Activated CD8-positive, alpha-beta T cell treated with anti-CD3 and anti-CD28 coated beads for 36 hours (primary cell): Measurements from ENCODE around the gene JOSD1. TPM values are rescaled to one million over a fixed set of nuclear protein-coding genes. Genes with fewer than 3 reads are reported as not detected.

ENCODE experiments used
- ATAC-seq: fragments of 200-7000 bp; cut with Tn5 transposase; one replicate; pipeline ENCODE4 v1.10.0; 2021; ENCODE audit warnings: mild to moderate bottlenecking, moderate library complexity
- CTCF ChIA-PET: fragments of 350-600 bp; sonication (Branson Sonifier 250); formaldehyde crosslinking; loops from one replicate; lab custom pipeline; 2021; ENCODE audit warnings: antibody characterized with exemption; lab: Charles Lee
- POLR2A ChIA-PET: fragments of 350-600 bp; sonication (Branson Sonifier 250); formaldehyde crosslinking; loops from one replicate; lab custom pipeline; 2021; ENCODE audit warnings: antibody characterized with exemption; lab: Charles Lee
- DNase-seq: peaks from one replicate; pipeline ENCODE4 v3.0.0-alpha.2; 2020
- H3K27ac Mint-ChIP-seq: one replicate; pipeline ENCODE4 v1.8.0; 2021; ENCODE audit warnings: mild to moderate bottlenecking, mixed read lengths
- H3K27me3 Mint-ChIP-seq: one replicate; pipeline ENCODE4 v1.8.0; 2021; ENCODE audit warnings: mixed read lengths
- H3K36me3 Mint-ChIP-seq: one replicate; pipeline ENCODE4 v1.8.0; 2021; ENCODE audit warnings: low read depth, mixed read lengths
- H3K4me1 Mint-ChIP-seq: one replicate; pipeline ENCODE4 v1.8.0; 2021; ENCODE audit warnings: low read depth, mixed read lengths
- H3K4me3 Mint-ChIP-seq: one replicate; pipeline ENCODE4 v1.8.0; 2021; ENCODE audit warnings: mild to moderate bottlenecking, moderate library complexity, mixed read lengths
- H3K9me3 Mint-ChIP-seq: one replicate; pipeline ENCODE4 v1.8.0; 2021; ENCODE audit warnings: mixed read lengths
- CTCF ChIP-seq: fragments of 200-600 bp; IDR thresholded peaks from one replicate; pipeline ENCODE4 v1.8.0; 2022; ENCODE audit warnings: antibody characterized with exemption, mild to moderate bottlenecking
- intact Hi-C: fragments of 100-400 bp; cut with micrococcal nuclease; formaldehyde crosslinking; loops from one replicate; pipeline ENCODE4 v1.10.0; 2022
- total RNA-seq, 2 experiments: library from RNA; stranded (reverse); gene quantifications; one replicate each; pipeline ENCODE4 v1.2.3, GENCODE V29; 2021

Gene JOSD1
- total RNA-seq, 2 experiments from 2014 or later, result 84.7 to 88.1 TPM

- H3K4me3 Mint-ChIP-seq, result no peak overlapping the region
- H3K9me3 Mint-ChIP-seq, result no peaks in the 10 kb centered on the region
- no peaks in the 10 kb centered on the region for H3K27me3 Mint-ChIP-seq
- H3K36me3 Mint-ChIP-seq, result peaks cover 54% of the 10 kb centered on the region
- CTCF ChIA-PET, result interaction anchor here (0.7 to 9.7 kb wide), 17 partner anchors 9 to 279 kb away, joined by 3 to 73 read pairs (median 4); partner anchors contain the start of gene GTPBP1
- POLR2A ChIA-PET, result interaction anchor here (1.3 to 41.0 kb wide), 3 partner anchors 0 to 42 kb away, joined by 4 to 905 read pairs (median 905); partner anchors contain the start of genes GTPBP1, SUN2 and TOMM22
- H3K27ac Mint-ChIP-seq, result peak overlapping the region; percentile 18
- H3K4me1 Mint-ChIP-seq, result no peaks in the 10 kb centered on the region
- no peak for DNase-seq
- no peak for ATAC-seq
- TF ChIP-seq CTCF, result no peak
- intact Hi-C loops, result no loop called here
Measured at GRCh38 chr22:38724176-38724575, 23.4 kb upstream of the JOSD1 start.

GRCh38 chr22:38721551-38721950, 20.8 kb upstream of the JOSD1 start:
- Mint-ChIP-seq H3K27ac (no peak overlapping the region), H3K4me1 (peaks cover 2% of the 10 kb centered on the region), H3K4me3 (no peak overlapping the region), H3K27me3 (no peaks in the 10 kb centered on the region), H3K36me3 (peaks cover 52% of the 10 kb centered on the region), H3K9me3 (no peaks in the 10 kb centered on the region)
- intact Hi-C loops, result no loop called here
- CTCF ChIA-PET, result interaction anchor here (0.9 to 9.7 kb wide), 2 partner anchors 13 to 47 kb away, joined by 3 to 73 read pairs; no protein-coding TSS in a partner anchor
- POLR2A ChIA-PET, result interaction anchor here (40.0 to 41.0 kb wide), 2 partner anchors 2 to 20 kb away, joined by 905 read pairs; partner anchors contain the start of genes GTPBP1 and SUN2
- no peak for DNase-seq
- no peak for TF ChIP-seq CTCF
- ATAC-seq, result no peak

- CTCF ChIA-PET, result interaction anchor here (9.7 kb wide), 1 partner anchor 15 kb away, joined by 73 read pairs; no protein-coding TSS in a partner anchor
- H3K36me3 Mint-ChIP-seq, result peaks cover 45% of the 10 kb centered on the region
- intact Hi-C loops, result no loop called here
- no peak overlapping the region for H3K27ac Mint-ChIP-seq
- POLR2A ChIA-PET, result interaction anchor here (1.3 to 41.0 kb wide), 2 partner anchors 13 to 21 kb away, joined by 5 to 905 read pairs; partner anchors contain the start of gene SUN2
- DNase-seq (no peak), ATAC-seq (no peak)
- no peak overlapping the region for H3K4me3 Mint-ChIP-seq
- H3K27me3 Mint-ChIP-seq, result no peaks in the 10 kb centered on the region
- H3K9me3 Mint-ChIP-seq, result no peaks in the 10 kb centered on the region
- H3K4me1 Mint-ChIP-seq, result peaks cover 2% of the 10 kb centered on the region
- no peak for TF ChIP-seq CTCF
Measured at GRCh38 chr22:38720350-38720749, 19.6 kb upstream of the JOSD1 start.

GRCh38 chr22:38719196-38719595, 18.5 kb upstream of the JOSD1 start:
- H3K9me3 Mint-ChIP-seq, result no peaks in the 10 kb centered on the region
- H3K4me3 Mint-ChIP-seq, result no peak overlapping the region
- no peak overlapping the region for H3K27ac Mint-ChIP-seq
- peaks cover 6% of the 10 kb centered on the region for H3K4me1 Mint-ChIP-seq
- CTCF ChIA-PET, result interaction anchor here (9.7 kb wide), 1 partner anchor 16 kb away, joined by 73 read pairs; no protein-coding TSS in a partner anchor
- no peak for TF ChIP-seq CTCF
- intact Hi-C loops, result no loop called here
- POLR2A ChIA-PET, result interaction anchor here (1.3 to 41.0 kb wide), 2 partner anchors 12 to 23 kb away, joined by 5 to 905 read pairs; partner anchors contain the start of gene SUN2
- H3K36me3 Mint-ChIP-seq, result peaks cover 35% of the 10 kb centered on the region
- ATAC-seq, result no peak
- no peaks in the 10 kb centered on the region for H3K27me3 Mint-ChIP-seq
- DNase-seq, result no peak

GRCh38 chr22:38718414-38718813, 17.7 kb upstream of the JOSD1 start:
- POLR2A ChIA-PET, result interaction anchor here (3.2 to 41.0 kb wide), 2 partner anchors 12 to 23 kb away, joined by 20 to 905 read pairs; partner anchors contain the start of genes GTPBP1 and SUN2
- no peak overlapping the region for H3K4me3 Mint-ChIP-seq
- peaks cover 12% of the 10 kb centered on the region for H3K4me1 Mint-ChIP-seq
- CTCF ChIA-PET, result interaction anchor here (9.7 kb wide), 1 partner anchor 16 kb away, joined by 73 read pairs; no protein-coding TSS in a partner anchor
- TF ChIP-seq CTCF, result no peak
- no peaks in the 10 kb centered on the region for H3K9me3 Mint-ChIP-seq
- no peak for DNase-seq
- H3K27me3 Mint-ChIP-seq, result no peaks in the 10 kb centered on the region
- no peak for ATAC-seq
- peaks cover 29% of the 10 kb centered on the region for H3K36me3 Mint-ChIP-seq
- H3K27ac Mint-ChIP-seq, result no peak overlapping the region
- intact Hi-C loops, result no loop called here
